ENCODE data around the gene ARVCF.

DNA sequence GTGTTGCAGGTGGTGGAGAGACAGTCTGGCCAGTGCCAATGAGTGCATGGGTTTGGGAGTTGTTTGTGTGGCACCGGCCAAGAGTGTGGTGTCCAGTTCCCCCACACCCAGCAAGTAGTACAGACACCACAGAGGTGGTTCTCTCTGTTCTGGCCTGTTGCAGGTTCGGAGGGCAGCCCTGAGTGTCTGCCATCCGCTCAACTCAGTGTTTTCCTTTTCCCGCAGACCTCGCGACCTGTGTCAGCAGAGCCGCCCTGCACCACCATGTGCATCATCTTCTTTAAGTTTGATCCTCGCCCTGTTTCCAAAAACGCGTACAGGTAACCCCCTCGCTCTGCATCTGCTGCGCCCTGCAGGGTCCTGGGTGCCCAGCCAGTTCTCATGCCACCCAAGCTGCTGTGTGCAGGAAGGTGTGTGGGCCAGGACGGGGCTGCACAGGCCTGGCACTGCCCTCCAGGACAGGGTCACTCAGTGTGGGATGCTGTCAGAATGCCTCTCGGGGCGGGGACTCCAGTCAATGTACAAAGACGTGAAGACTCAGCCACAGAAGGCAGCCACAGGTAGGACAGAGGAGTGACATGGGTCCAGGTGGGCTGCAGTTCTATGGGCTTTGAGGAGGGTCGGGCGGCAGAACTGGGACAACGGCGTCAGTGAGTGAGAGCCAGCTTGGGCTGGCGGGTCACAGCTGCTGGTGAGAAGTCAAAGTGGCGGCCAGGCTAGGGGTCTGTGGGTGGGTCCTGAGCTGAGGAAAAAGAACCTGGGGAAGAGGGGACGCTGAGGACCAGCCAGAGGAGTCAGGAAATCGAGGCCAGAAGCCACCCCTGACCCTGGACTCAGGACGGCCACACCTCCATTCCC is 20.1 kb upstream of the ARVCF start:
- TF ChIP-seq, protein P1, sequence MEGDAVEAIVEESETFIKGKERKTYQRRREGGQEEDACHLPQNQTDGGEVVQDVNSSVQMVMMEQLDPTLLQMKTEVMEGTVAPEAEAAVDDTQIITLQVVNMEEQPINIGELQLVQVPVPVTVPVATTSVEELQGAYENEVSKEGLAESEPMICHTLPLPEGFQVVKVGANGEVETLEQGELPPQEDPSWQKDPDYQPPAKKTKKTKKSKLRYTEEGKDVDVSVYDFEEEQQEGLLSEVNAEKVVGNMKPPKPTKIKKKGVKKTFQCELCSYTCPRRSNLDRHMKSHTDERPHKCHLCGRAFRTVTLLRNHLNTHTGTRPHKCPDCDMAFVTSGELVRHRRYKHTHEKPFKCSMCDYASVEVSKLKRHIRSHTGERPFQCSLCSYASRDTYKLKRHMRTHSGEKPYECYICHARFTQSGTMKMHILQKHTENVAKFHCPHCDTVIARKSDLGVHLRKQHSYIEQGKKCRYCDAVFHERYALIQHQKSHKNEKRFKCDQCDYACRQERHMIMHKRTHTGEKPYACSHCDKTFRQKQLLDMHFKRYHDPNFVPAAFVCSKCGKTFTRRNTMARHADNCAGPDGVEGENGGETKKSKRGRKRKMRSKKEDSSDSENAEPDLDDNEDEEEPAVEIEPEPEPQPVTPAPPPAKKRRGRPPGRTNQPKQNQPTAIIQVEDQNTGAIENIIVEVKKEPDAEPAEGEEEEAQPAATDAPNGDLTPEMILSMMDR (IDR thresholded peaks at IDR 0.05), result no peak
- TF ChIP-seq POLR2A (IDR thresholded peaks at IDR 0.05), result no peak
